H9 (cell line): ENCODE results near the gene IQSEC2. TPM values are rescaled to one million over a fixed set of nuclear protein-coding genes. Genes with fewer than 3 reads are reported as not detected.
A peak's percentile ranks its signal among the peaks of the same experiment; 100 is the strongest.

ENCODE experiments used
- DNase-seq: peaks from one replicate; pipeline ENCODE4 v3.0.0-alpha.2; 2017
- H2AFZ ChIP-seq: one replicate; pipeline ENCODE4 v1.6.1; 2013; ENCODE audit warnings: mild to moderate bottlenecking, low read length, control low read depth, moderate library complexity
- H2AK5ac ChIP-seq: 2 replicates; pipeline ENCODE4 v1.6.1; 2013; ENCODE audit warnings: low read length, control low read depth, mixed read lengths; ENCODE audit not compliant: insufficient read length
- H2BK120ac ChIP-seq: one replicate; pipeline ENCODE4 v1.6.1; 2013; ENCODE audit warnings: low read depth, mild to moderate bottlenecking, low read length, control low read depth, inconsistent platforms; ENCODE audit not compliant: poor library complexity, severe bottlenecking
- H2BK12ac ChIP-seq: 2 replicates; pipeline ENCODE4 v1.6.1; 2013; ENCODE audit warnings: low read length, control low read depth, mixed read lengths, low read depth; ENCODE audit not compliant: insufficient read length
- H2BK15ac ChIP-seq: 2 replicates; pipeline ENCODE4 v1.6.1; 2013; ENCODE audit warnings: low read depth, low read length, control low read depth
- H2BK20ac ChIP-seq: one replicate; pipeline ENCODE4 v1.6.1; 2013; ENCODE audit warnings: low read depth, mild to moderate bottlenecking, low read length, control low read depth, inconsistent platforms; ENCODE audit not compliant: poor library complexity, severe bottlenecking
- H2BK5ac ChIP-seq: 2 replicates; pipeline ENCODE4 v1.6.1; 2013; ENCODE audit warnings: low read length, control low read depth, mixed read lengths; ENCODE audit not compliant: insufficient read length
- H3K14ac ChIP-seq: 2 replicates; pipeline ENCODE4 v1.6.1; 2013; ENCODE audit warnings: low read length, control low read depth; ENCODE audit not compliant: insufficient read depth
- H3K18ac ChIP-seq: 2 replicates; pipeline ENCODE4 v1.6.1; 2013; ENCODE audit warnings: low read depth, mild to moderate bottlenecking, mixed read lengths, low read length, control low read depth; ENCODE audit not compliant: insufficient read length
- H3K23ac ChIP-seq: 2 replicates; pipeline ENCODE4 v1.6.1; 2013; ENCODE audit warnings: low read length, control low read depth, mixed read lengths, low read depth; ENCODE audit not compliant: insufficient read length
- H3K23me2 ChIP-seq: 2 replicates; pipeline ENCODE4 v1.6.1; 2013; ENCODE audit warnings: low read depth, mild to moderate bottlenecking, mixed read lengths, low read length, control low read depth; ENCODE audit not compliant: insufficient read length, poor library complexity, severe bottlenecking
- H3K27ac ChIP-seq: 2 replicates; pipeline ENCODE4 v1.5.1; 2013; ENCODE audit warnings: low read length, control low read depth, mixed read lengths, low read depth; ENCODE audit not compliant: insufficient read length
- H3K27me3 ChIP-seq: 2 replicates; pipeline ENCODE4 v1.6.1; 2013; ENCODE audit warnings: low read length, control low read depth, inconsistent platforms; ENCODE audit not compliant: insufficient read depth
- H3K4ac ChIP-seq: 2 replicates; pipeline ENCODE4 v1.6.1; 2013; ENCODE audit warnings: low read depth, mild to moderate bottlenecking, control low read depth, inconsistent platforms, low read length, moderate library complexity
- H3K4me1 ChIP-seq: 2 replicates; pipeline ENCODE4 v1.6.1; 2013; ENCODE audit warnings: low read length, control low read depth, inconsistent platforms; ENCODE audit not compliant: insufficient read depth
- H3K4me2 ChIP-seq: 2 replicates; pipeline ENCODE4 v1.6.1; 2013; ENCODE audit warnings: low read length, control low read depth, mixed read lengths; ENCODE audit not compliant: insufficient read length, insufficient read depth
- H3K56ac ChIP-seq: 2 replicates; pipeline ENCODE4 v1.6.1; 2013; ENCODE audit warnings: low read depth, mild to moderate bottlenecking, mixed read lengths, low read length, control low read depth; ENCODE audit not compliant: insufficient read length
- H3K79me1 ChIP-seq: 2 replicates; pipeline ENCODE4 v1.6.1; 2013; ENCODE audit warnings: low read depth, mild to moderate bottlenecking, moderate library complexity, low read length, control low read depth, inconsistent platforms; ENCODE audit not compliant: insufficient read depth, poor library complexity, severe bottlenecking
- H3K79me2 ChIP-seq: 2 replicates; pipeline ENCODE4 v1.6.1; 2013; ENCODE audit warnings: low read length, control low read depth, inconsistent platforms; ENCODE audit not compliant: insufficient read depth
- H3K9ac ChIP-seq: 2 replicates; pipeline ENCODE4 v1.6.1; 2013; ENCODE audit warnings: low read length, control low read depth, mixed read lengths; ENCODE audit not compliant: insufficient read length; ENCODE audit errors: extremely low read depth
- H3K9me3 ChIP-seq: one replicate; pipeline ENCODE4 v1.6.1; 2013; ENCODE audit warnings: low read depth, low read length, inconsistent platforms; ENCODE audit not compliant: control insufficient read depth
- H3T11ph ChIP-seq: one replicate; pipeline ENCODE4 v1.6.1; 2013; ENCODE audit warnings: mild to moderate bottlenecking, low read length, control low read depth, inconsistent platforms
- H4K20me1 ChIP-seq: one replicate; pipeline ENCODE4 v1.6.1; 2013; ENCODE audit not compliant: control insufficient read depth, insufficient read length, insufficient read depth
- H4K5ac ChIP-seq: 2 replicates; pipeline ENCODE4 v1.6.1; 2013; ENCODE audit warnings: low read depth, mild to moderate bottlenecking, mixed read lengths, low read length, control low read depth; ENCODE audit not compliant: insufficient read length
- H4K8ac ChIP-seq: replicated peaks from 2 replicates; pipeline ENCODE4 v1.6.1; 2013; ENCODE audit warnings: low read length, control low read depth, mixed read lengths, low read depth; ENCODE audit not compliant: insufficient read length
- H4K91ac ChIP-seq: 2 replicates; pipeline ENCODE4 v1.6.1; 2013; ENCODE audit warnings: low read depth, mild to moderate bottlenecking, moderate library complexity, mixed read lengths, low read length, control low read depth; ENCODE audit not compliant: insufficient read length
- H3K27ac Mint-ChIP-seq, 3 experiments: 2 replicates in 2 of 3; 3 replicates in 1 of 3; pipeline ENCODE4 v1.8.0; 2020 to 2021; ENCODE audit warnings: mixed read lengths in 3 of 3, mild to moderate bottlenecking in 1 of 3, moderate library complexity in 1 of 3
- H3K27me3 Mint-ChIP-seq: 2 replicates; pipeline ENCODE4 v1.8.0; 2021; ENCODE audit warnings: low read depth, mild to moderate bottlenecking, moderate library complexity, mixed read lengths
- H3K36me3 Mint-ChIP-seq, 3 experiments: 2 replicates in 2 of 3; 3 replicates in 1 of 3; pipeline ENCODE4 v1.8.0; 2020 to 2021; ENCODE audit warnings: low read depth in 3 of 3, mixed read lengths in 3 of 3; ENCODE audit not compliant: insufficient read depth in 1 of 3
- H3K4me1 Mint-ChIP-seq, 2 experiments: 2 replicates each; pipeline ENCODE4 v1.8.0; 2020; ENCODE audit warnings: mixed read lengths in 2 of 2
- H3K4me3 Mint-ChIP-seq, 2 experiments: 2 replicates in 1 of 2; 3 replicates in 1 of 2; pipeline ENCODE4 v1.8.0; 2020 to 2021; ENCODE audit warnings: mild to moderate bottlenecking in 2 of 2, mixed read lengths in 2 of 2, moderate library complexity in 1 of 2
- H3K9me3 Mint-ChIP-seq, 2 experiments: 2 replicates in 1 of 2; 3 replicates in 1 of 2; pipeline ENCODE4 v1.8.0; 2020; ENCODE audit warnings: mild to moderate bottlenecking in 2 of 2, mixed read lengths in 2 of 2, moderate library complexity in 1 of 2
- CTCF ChIP-seq: fragments of 200-600 bp; sonication (generic); conservative IDR thresholded peaks from 3 replicates; pipeline ENCODE4 v1.8.0; 2021; ENCODE audit warnings: antibody characterized with exemption, mild to moderate bottlenecking
- WGBS: extraction: QIAGEN DNeasy Blood & Tissue Kit; methylation state at CpG from one replicate; pipeline ENCODE4 v1.1.7; 2013; ENCODE audit warnings: missing lambda C conversion rate, low lambda C conversion rate, mixed read lengths; ENCODE audit not compliant: insufficient read length; ENCODE audit errors: extremely low coverage; 5-methylcytosine and 5-hydroxymethylcytosine counted together
- total RNA-seq: library from RNA; stranded (reverse); gene quantifications from 2 replicates; pipeline ENCODE4 v1.2.1, GENCODE V29; 2021

IQSEC2 gene
- total RNA-seq, 1 experiment from 2014 or later, result 7.0 TPM

- no peak overlapping the region for H3K23ac ChIP-seq
- peak overlapping the region; percentile 92 to 99 for H3K4me3 Mint-ChIP-seq
- peaks cover 8% of the 10 kb centered on the region; the same call in 1 of the 2 replicates for H3K4me1 ChIP-seq
- no peak for DNase-seq
- H3T11ph ChIP-seq, result no peak overlapping the region
- H3K27me3 Mint-ChIP-seq, result peaks cover 1% of the 10 kb centered on the region; the same call in 1 of the 2 replicates
- peak overlapping the region; percentile 81 for H3K4me2 ChIP-seq
- H4K91ac ChIP-seq, result no peak overlapping the region
- no peak overlapping the region for H2BK15ac ChIP-seq
- H3K9me3 Mint-ChIP-seq, result peaks cover 22 to 62% of the 10 kb centered on the region in 2 experiments
- H2BK120ac ChIP-seq, result no peak overlapping the region
- peak; percentile 21; the same call in 2 of the 3 replicates for TF ChIP-seq CTCF
- H4K8ac ChIP-seq, result no peak overlapping the region
- peaks cover 8% of the 10 kb centered on the region for H3K23me2 ChIP-seq
- H4K20me1 ChIP-seq, result no peaks in the 10 kb centered on the region
- no peak overlapping the region for H2AFZ ChIP-seq
- no peak overlapping the region for H3K56ac ChIP-seq
- no peak overlapping the region for H3K27ac ChIP-seq
- WGBS, result no CpG with 5 or more reads among the region's 2 CpGs
- H3K14ac ChIP-seq, result no peak overlapping the region
- no peak overlapping the region for H4K5ac ChIP-seq
- peak overlapping the region; percentile 98 for H3K9ac ChIP-seq
- peaks cover 31 to 48% (median 36%) of the 10 kb centered on the region in 3 experiments for H3K36me3 Mint-ChIP-seq
- H3K9me3 ChIP-seq, result no peaks in the 10 kb centered on the region
- H2BK20ac ChIP-seq, result no peak overlapping the region
- H2BK5ac ChIP-seq, result no peak overlapping the region
- H3K18ac ChIP-seq, result no peak overlapping the region
- H3K79me1 ChIP-seq, result peaks cover 3% of the 10 kb centered on the region
- no peak overlapping the region for H2AK5ac ChIP-seq
- H3K27ac Mint-ChIP-seq, result peak overlapping the region; percentile 38 to 65 (median 53); a peak in 4 of 7 replicates
- peaks cover 21 to 25% of the 10 kb centered on the region in 2 experiments for H3K4me1 Mint-ChIP-seq
- no peak overlapping the region for H2BK12ac ChIP-seq
- H3K79me2 ChIP-seq, result peaks cover 30% of the 10 kb centered on the region; the same call in 1 of the 2 replicates
- no peaks in the 10 kb centered on the region for H3K27me3 ChIP-seq
- H3K4ac ChIP-seq, result no peak overlapping the region
Observed at GRCh38 chrX:53223068-53223693, 58.2 kb downstream of the IQSEC2 start.

Other genes with a start within 250 kb of the IQSEC2 start
- 4.5 and 5.4 TPM in 2 replicates for gene GPR173, start 232.8 kb downstream of the IQSEC2 start, total RNA-seq
- gene TSPYL2, start 199.2 kb downstream of the IQSEC2 start, total RNA-seq, result 20.7 and 24.6 TPM in 2 replicates
- gene KANTR, start 187.4 kb downstream of the IQSEC2 start, total RNA-seq, result 6.3 and 7.7 TPM in 2 replicates
- 98.7 and 105 TPM in 2 replicates for gene KDM5C, start 56.4 kb downstream of the IQSEC2 start, total RNA-seq
- gene SMC1A, start 141.1 kb upstream of the IQSEC2 start, total RNA-seq, result 100 and 104 TPM in 2 replicates
- 1.0 and 1.2 TPM in 2 replicates for gene RIBC1, start 141.3 kb upstream of the IQSEC2 start, total RNA-seq
- 112 and 119 TPM in 2 replicates for gene HSD17B10, start 152.8 kb upstream of the IQSEC2 start, total RNA-seq